Parathyroid adenoma (tissue), 2 donors: Measurements from ENCODE around the gene KRR1.

Experiments used
- H2AFZ ChIP-seq: fragments of 300-600 bp; sonication (generic); one replicate; pipeline ENCODE4 v1.7.0; 2017; ENCODE audit warnings: antibody characterized with exemption, mild to moderate bottlenecking
- H3K27ac ChIP-seq: fragments of 300-600 bp; sonication (generic); one replicate; pipeline ENCODE4 v1.7.0; 2017
- H3K27me3 ChIP-seq: fragments of 300-600 bp; sonication (generic); one replicate; pipeline ENCODE4 v1.7.0; 2017; ENCODE audit warnings: low read length; ENCODE audit not compliant: control insufficient read depth, insufficient read depth
- H3K36me3 ChIP-seq: fragments of 300-600 bp; sonication (generic); one replicate; pipeline ENCODE4 v1.7.0; 2017; ENCODE audit warnings: low read length; ENCODE audit not compliant: control insufficient read depth, insufficient read depth
- H3K4me1 ChIP-seq: fragments of 300-600 bp; sonication (generic); one replicate; pipeline ENCODE4 v1.7.0; 2017; ENCODE audit warnings: control low read depth
- H3K4me2 ChIP-seq: fragments of 300-600 bp; sonication (generic); one replicate; pipeline ENCODE4 v1.7.0; 2017; ENCODE audit warnings: low read length
- H3K4me3 ChIP-seq: fragments of 300-600 bp; sonication (generic); one replicate; pipeline ENCODE4 v1.7.0; 2017; ENCODE audit warnings: low read depth, low read length
- H3K79me2 ChIP-seq: fragments of 300-600 bp; sonication (generic); one replicate; pipeline ENCODE4 v1.7.0; 2017; ENCODE audit warnings: control low read depth
- H3K9ac ChIP-seq: fragments of 300-600 bp; sonication (generic); one replicate; pipeline ENCODE4 v1.7.0; 2017; ENCODE audit warnings: mild to moderate bottlenecking
- H3K9me3 ChIP-seq: fragments of 300-600 bp; sonication (generic); one replicate; pipeline ENCODE4 v1.7.0; 2017; ENCODE audit warnings: low read length; ENCODE audit not compliant: control insufficient read depth
- CTCF ChIP-seq: fragments of 300-600 bp; sonication (generic); IDR thresholded peaks from one replicate; pipeline ENCODE4 v1.7.0; 2017; ENCODE audit warnings: antibody characterized with exemption, mild to moderate bottlenecking
- donor health status: primary hyperparathyroidism.

KRR1 gene

GRCh38 chr12:75509621-75510020, 1.8 kb downstream of the KRR1 start:
- H2AFZ ChIP-seq = no peak overlapping the region
- H3K4me1 ChIP-seq = peaks cover 8% of the 10 kb centered on the region
- no peak overlapping the region for H3K4me2 ChIP-seq
- TF ChIP-seq CTCF = no peak
- H3K27me3 ChIP-seq = no peaks in the 10 kb centered on the region
- H3K36me3 ChIP-seq = no peaks in the 10 kb centered on the region
- no peak overlapping the region for H3K9ac ChIP-seq
- peaks cover 3% of the 10 kb centered on the region for H3K9me3 ChIP-seq
- H3K79me2 ChIP-seq = peaks cover 23% of the 10 kb centered on the region
- H3K4me3 ChIP-seq = no peak overlapping the region
- H3K27ac ChIP-seq = no peak overlapping the region

- Histone ChIP-seq H3K79me2 (peaks cover 23% of the 10 kb centered on the region), H3K27me3 (no peaks in the 10 kb centered on the region), H3K4me1 (peaks cover 8% of the 10 kb centered on the region), H3K9ac (no peak overlapping the region), H3K36me3 (no peaks in the 10 kb centered on the region), H3K9me3 (peaks cover 3% of the 10 kb centered on the region), H3K4me3 (no peak overlapping the region), H2AFZ (no peak overlapping the region), H3K4me2 (no peak overlapping the region), H3K27ac (no peak overlapping the region)
- no peak for TF ChIP-seq CTCF
These were observed 3.2 kb downstream of the KRR1 start for GRCh38 chr12:75508159-75508558.

DNA sequence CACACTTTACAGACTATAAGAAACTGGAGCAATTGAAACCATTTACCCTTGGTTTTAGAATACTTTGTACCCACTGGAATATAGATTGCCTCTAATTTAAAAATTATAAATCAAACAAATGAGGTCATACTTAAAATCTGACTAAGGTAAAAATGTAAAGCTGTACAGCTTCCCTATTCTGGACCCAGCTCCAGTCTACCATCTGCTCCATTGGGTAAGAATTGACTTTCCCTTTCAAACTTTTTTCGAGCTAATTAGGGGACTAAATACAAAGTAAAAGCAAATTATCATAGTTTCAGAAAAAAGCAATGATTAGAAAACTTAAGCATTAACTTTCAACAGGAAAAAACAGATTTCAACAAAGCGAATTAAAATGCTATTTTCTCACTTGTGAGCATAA, 4.3 kb downstream of the KRR1 start:
- Histone ChIP-seq H3K79me2 (peaks cover 23% of the 10 kb centered on the region), H3K4me2 (no peak overlapping the region), H3K9me3 (peaks cover 3% of the 10 kb centered on the region), H3K27ac (no peak overlapping the region), H3K4me1 (peaks cover 8% of the 10 kb centered on the region), H3K36me3 (no peaks in the 10 kb centered on the region), H2AFZ (no peak overlapping the region), H3K4me3 (no peak overlapping the region), H3K27me3 (no peaks in the 10 kb centered on the region), H3K9ac (no peak overlapping the region)
- no peak for TF ChIP-seq CTCF

GRCh38 chr12:75505706-75506312, 5.6 kb downstream of the KRR1 start:
- Histone ChIP-seq H3K27me3 (no peaks in the 10 kb centered on the region), H3K4me1 (peaks cover 8% of the 10 kb centered on the region), H3K36me3 (no peaks in the 10 kb centered on the region), H3K4me2 (no peak overlapping the region), H3K4me3 (no peak overlapping the region), H3K9ac (no peak overlapping the region), H2AFZ (no peak overlapping the region), H3K79me2 (peaks cover 18% of the 10 kb centered on the region), H3K27ac (no peak overlapping the region), H3K9me3 (no peaks in the 10 kb centered on the region)
- peak; percentile 49 for TF ChIP-seq CTCF

GRCh38 chr12:75503866-75504265, 7.5 kb downstream of the KRR1 start:
- Histone ChIP-seq H3K4me2 (no peak overlapping the region), H3K9me3 (no peaks in the 10 kb centered on the region), H2AFZ (no peak overlapping the region), H3K27me3 (no peaks in the 10 kb centered on the region), H3K4me3 (no peak overlapping the region), H3K9ac (no peak overlapping the region), H3K4me1 (no peaks in the 10 kb centered on the region), H3K36me3 (no peaks in the 10 kb centered on the region), H3K79me2 (peaks cover 2% of the 10 kb centered on the region), H3K27ac (no peak overlapping the region)
- no peak for TF ChIP-seq CTCF
